ENCODE data around the gene PRKACB. TPM values are rescaled to one million over a fixed set of nuclear protein-coding genes. Genes with fewer than 3 reads are reported as not detected.
"Not testable (repeated sequence)": the region's sequence is repeated elsewhere in the genome, so short reads cannot be mapped to it uniquely, and the experiment has no call there.

The PRKACB gene
- total RNA-seq, 1 experiment from 2014 or later: 12.8 TPM

- BruUV-seq (replicated peaks): no TSS peak
- intact Hi-C loops (cut with micrococcal nuclease): no loop called here
- H3K4me3 Mint-ChIP-seq (ENCODE audit: unreplicated experiment): no peak overlapping the region
- H3K9me3 Mint-ChIP-seq (ENCODE audit: unreplicated experiment): peaks cover 13% of the 10 kb centered on the region
- no peaks in the 10 kb centered on the region for H3K36me3 Mint-ChIP-seq (ENCODE audit: insufficient read depth, unreplicated experiment)
- ChIA-PET POLR2A (interaction anchor here (1.1 to 1.3 kb wide), 2 partner anchors 11 to 14 kb away, joined by 3 read pairs; no protein-coding TSS in a partner anchor), CTCF (no interaction called here)
- TF ChIP-seq, protein P1, sequence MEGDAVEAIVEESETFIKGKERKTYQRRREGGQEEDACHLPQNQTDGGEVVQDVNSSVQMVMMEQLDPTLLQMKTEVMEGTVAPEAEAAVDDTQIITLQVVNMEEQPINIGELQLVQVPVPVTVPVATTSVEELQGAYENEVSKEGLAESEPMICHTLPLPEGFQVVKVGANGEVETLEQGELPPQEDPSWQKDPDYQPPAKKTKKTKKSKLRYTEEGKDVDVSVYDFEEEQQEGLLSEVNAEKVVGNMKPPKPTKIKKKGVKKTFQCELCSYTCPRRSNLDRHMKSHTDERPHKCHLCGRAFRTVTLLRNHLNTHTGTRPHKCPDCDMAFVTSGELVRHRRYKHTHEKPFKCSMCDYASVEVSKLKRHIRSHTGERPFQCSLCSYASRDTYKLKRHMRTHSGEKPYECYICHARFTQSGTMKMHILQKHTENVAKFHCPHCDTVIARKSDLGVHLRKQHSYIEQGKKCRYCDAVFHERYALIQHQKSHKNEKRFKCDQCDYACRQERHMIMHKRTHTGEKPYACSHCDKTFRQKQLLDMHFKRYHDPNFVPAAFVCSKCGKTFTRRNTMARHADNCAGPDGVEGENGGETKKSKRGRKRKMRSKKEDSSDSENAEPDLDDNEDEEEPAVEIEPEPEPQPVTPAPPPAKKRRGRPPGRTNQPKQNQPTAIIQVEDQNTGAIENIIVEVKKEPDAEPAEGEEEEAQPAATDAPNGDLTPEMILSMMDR (IDR thresholded peaks at IDR 0.05; ENCODE audit: unreplicated experiment): no peak
- no peak for DNase-seq (ENCODE audit: unreplicated experiment)
- no peak overlapping the region for H3K27ac Mint-ChIP-seq (ENCODE audit: low read depth, unreplicated experiment)
- no peaks in the 10 kb centered on the region for H3K27me3 Mint-ChIP-seq (ENCODE audit: insufficient read depth, unreplicated experiment)
- H3K4me1 Mint-ChIP-seq (ENCODE audit: insufficient read depth, unreplicated experiment): no peaks in the 10 kb centered on the region
These were observed 139.3 kb downstream of the PRKACB start for GRCh38 chr1:84283381-84283780.

DNA sequence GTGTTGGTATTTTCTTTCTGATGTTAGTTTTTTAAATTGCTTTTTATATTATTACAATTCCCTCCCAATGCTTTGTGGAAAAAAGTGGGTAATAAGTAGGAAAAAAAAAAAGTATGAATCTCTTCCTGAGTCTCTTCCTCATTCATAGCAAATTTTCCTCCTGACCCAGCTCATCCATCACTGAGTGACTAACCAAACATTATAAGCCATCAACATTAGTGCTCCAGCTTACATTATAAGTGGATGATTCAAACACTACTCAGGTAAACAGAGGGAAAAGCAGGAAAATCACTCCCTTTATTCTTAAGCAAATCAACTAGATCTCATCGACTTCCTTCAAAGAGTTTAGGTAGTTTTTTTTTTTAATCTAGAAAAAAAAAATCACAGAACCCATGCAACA is 142.0 kb downstream of the PRKACB start:
- no peaks in the 10 kb centered on the region for H3K36me3 Mint-ChIP-seq (ENCODE audit: insufficient read depth, unreplicated experiment)
- peaks cover 20% of the 10 kb centered on the region for H3K9me3 Mint-ChIP-seq (ENCODE audit: unreplicated experiment)
- H3K27me3 Mint-ChIP-seq (ENCODE audit: insufficient read depth, unreplicated experiment): no peaks in the 10 kb centered on the region
- no peak overlapping the region for H3K4me3 Mint-ChIP-seq (ENCODE audit: unreplicated experiment)
- ChIA-PET POLR2A (interaction anchor here (0.7 kb wide), 1 partner anchor 203 kb away, joined by 3 read pairs; no protein-coding TSS in a partner anchor), CTCF (interaction anchor here (0.7 kb wide), 1 partner anchor 30 kb away, joined by 3 read pairs; no protein-coding TSS in a partner anchor)
- no peak for DNase-seq (ENCODE audit: unreplicated experiment)
- TF ChIP-seq, protein P1 (IDR thresholded peaks at IDR 0.05; ENCODE audit: unreplicated experiment): no peak
- H3K4me1 Mint-ChIP-seq (ENCODE audit: insufficient read depth, unreplicated experiment): no peaks in the 10 kb centered on the region
- no TSS peak for BruUV-seq (replicated peaks)
- H3K27ac Mint-ChIP-seq (ENCODE audit: low read depth, unreplicated experiment): no peak overlapping the region
- intact Hi-C loops (cut with micrococcal nuclease): no loop called here

GRCh38 chr1:84287389-84287788 is 143.3 kb downstream of the PRKACB start:
- intact Hi-C loops (cut with micrococcal nuclease); POLR2A ChIA-PET: not testable (repeated sequence)

More at GRCh38 chr1:84287389-84287788, 143.3 kb downstream of the PRKACB start:
- H3K27me3 Mint-ChIP-seq (ENCODE audit: insufficient read depth, unreplicated experiment); H3K27ac Mint-ChIP-seq (ENCODE audit: low read depth, unreplicated experiment); CTCF ChIA-PET; H3K36me3 Mint-ChIP-seq (ENCODE audit: insufficient read depth, unreplicated experiment); H3K4me3 Mint-ChIP-seq (ENCODE audit: unreplicated experiment); BruUV-seq (replicated peaks); H3K4me1 Mint-ChIP-seq (ENCODE audit: insufficient read depth, unreplicated experiment); DNase-seq (ENCODE audit: unreplicated experiment): not testable (repeated sequence)
- peaks cover 20% of the 10 kb centered on the region for H3K9me3 Mint-ChIP-seq (ENCODE audit: unreplicated experiment)

Other genes with a start within 250 kb of the PRKACB start
- gene TTLL7, start 145.1 kb upstream of the PRKACB start, total RNA-seq (2022): 2.0 and 2.7 TPM in 2 replicates
- 1.2 and 1.3 TPM in 2 replicates for gene SAMD13, start 157.4 kb downstream of the PRKACB start, total RNA-seq (2022)

All from MCF 10A (cell line).